B cell (primary cell): ENCODE results near the gene TMEM43.

Experiments used
- EZH2 ChIP-seq: IDR thresholded peaks from 2 replicates; pipeline ENCODE4 v1.6.1; 2012; ENCODE audit warnings: borderline replicate concordance, low read depth, mild to moderate bottlenecking, moderate library complexity, low read length; ENCODE audit not compliant: insufficient read depth, poor library complexity, severe bottlenecking
- TF ChIP-seq, protein P1 (sequence below): fragments of 200-600 bp; IDR thresholded peaks from one replicate; pipeline ENCODE4 v1.8.0; 2022; ENCODE audit warnings: antibody characterized with exemption, mild to moderate bottlenecking

DNA sequence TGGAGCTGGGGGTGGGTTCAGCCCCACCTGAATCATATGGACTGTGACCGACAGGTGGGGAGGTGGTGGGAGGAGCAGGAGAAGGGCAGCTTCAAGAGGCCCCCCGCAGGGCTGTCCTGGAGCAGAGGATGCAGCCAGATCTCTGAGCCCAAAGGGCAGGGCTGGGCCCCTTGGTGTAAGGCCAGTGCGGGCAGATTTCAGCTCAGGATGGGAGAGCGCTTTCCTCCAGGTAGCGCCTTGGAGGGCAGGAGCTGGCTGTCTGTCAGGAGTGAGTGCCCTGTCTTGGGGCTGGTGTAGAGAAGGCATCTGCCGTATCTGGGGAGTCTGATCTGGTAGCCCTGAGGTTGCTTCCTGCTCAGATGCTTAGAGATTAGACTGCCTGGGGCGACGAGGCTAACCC, 7.3 kb downstream of the TMEM43 start:
- TF ChIP-seq, protein P1, sequence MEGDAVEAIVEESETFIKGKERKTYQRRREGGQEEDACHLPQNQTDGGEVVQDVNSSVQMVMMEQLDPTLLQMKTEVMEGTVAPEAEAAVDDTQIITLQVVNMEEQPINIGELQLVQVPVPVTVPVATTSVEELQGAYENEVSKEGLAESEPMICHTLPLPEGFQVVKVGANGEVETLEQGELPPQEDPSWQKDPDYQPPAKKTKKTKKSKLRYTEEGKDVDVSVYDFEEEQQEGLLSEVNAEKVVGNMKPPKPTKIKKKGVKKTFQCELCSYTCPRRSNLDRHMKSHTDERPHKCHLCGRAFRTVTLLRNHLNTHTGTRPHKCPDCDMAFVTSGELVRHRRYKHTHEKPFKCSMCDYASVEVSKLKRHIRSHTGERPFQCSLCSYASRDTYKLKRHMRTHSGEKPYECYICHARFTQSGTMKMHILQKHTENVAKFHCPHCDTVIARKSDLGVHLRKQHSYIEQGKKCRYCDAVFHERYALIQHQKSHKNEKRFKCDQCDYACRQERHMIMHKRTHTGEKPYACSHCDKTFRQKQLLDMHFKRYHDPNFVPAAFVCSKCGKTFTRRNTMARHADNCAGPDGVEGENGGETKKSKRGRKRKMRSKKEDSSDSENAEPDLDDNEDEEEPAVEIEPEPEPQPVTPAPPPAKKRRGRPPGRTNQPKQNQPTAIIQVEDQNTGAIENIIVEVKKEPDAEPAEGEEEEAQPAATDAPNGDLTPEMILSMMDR = no peak
- TF ChIP-seq EZH2 = no peak
